SK-N-DZ (cell line): ENCODE results near the gene AMER3. TPM values are rescaled to one million over a fixed set of nuclear protein-coding genes. Genes with fewer than 3 reads are reported as not detected.
A peak's percentile ranks its signal among the peaks of the same experiment; 100 is the strongest.
"Not testable (repeated sequence)": the region's sequence is repeated elsewhere in the genome, so short reads cannot be mapped to it uniquely, and the experiment has no call there.

ENCODE experiments used
- DNase-seq: peaks from one replicate; pipeline ENCODE4 v3.0.0-alpha.2; 2015; ENCODE audit warnings: low spot score
- polyA plus RNA-seq, 2 experiments: library from polyadenylated mRNA; depleted of rRNA; stranded (reverse); fragments of >200 nt; gene quantifications; 2 replicates each; pipeline ENCODE4 v1.2.3, GENCODE V29; 2014

The AMER3 gene
- 7.0 and 10.3 TPM in 2 replicates for polyA plus RNA-seq (2014; cell fraction: cytosol; rRNA removed)
- polyA plus RNA-seq (2014; cell fraction: nucleus; rRNA removed): 3.8 and 5.1 TPM in 2 replicates

- peak; percentile 61 for DNase-seq
These were observed at the start of gene AMER3 for GRCh38 chr2:130755256-130756052. TSS of gene AMER3 (plus strand) at chr2:130755540. CDS start at chr2:130762073, 6,533 bp downstream.

GRCh38 chr2:130714795-130715194 lies 40.5 kb upstream of the AMER3 start:
- not testable (repeated sequence) for DNase-seq

GRCh38 chr2:130720036-130720435 lies 35.3 kb upstream of the AMER3 start:
- no peak for DNase-seq

- DNase-seq: no peak
These were observed 34.8 kb upstream of the AMER3 start for GRCh38 chr2:130720528-130720927.

- DNase-seq: no peak
These were observed 30.9 kb upstream of the AMER3 start for GRCh38 chr2:130724455-130724854.

GRCh38 chr2:130726614-130727180 lies 28.6 kb upstream of the AMER3 start:
- DNase-seq: no peak

- peak; percentile 91 for DNase-seq
These were observed 27.9 kb upstream of the AMER3 start for GRCh38 chr2:130727286-130727924.

GRCh38 chr2:130728007-130728454 lies 27.3 kb upstream of the AMER3 start:
- no peak for DNase-seq

- DNase-seq: no peak
These were observed 26.6 kb upstream of the AMER3 start, which contains the start of gene GPR148 for GRCh38 chr2:130728549-130729316. TSS of gene GPR148 (plus strand) at chr2:130729070. CDS start at chr2:130729152, 82 bp downstream.

- DNase-seq: no peak
These were observed 25.7 kb upstream of the AMER3 start for GRCh38 chr2:130729322-130730299.

- DNase-seq: not testable (repeated sequence)
These were observed 23.1 kb upstream of the AMER3 start for GRCh38 chr2:130732257-130732656.

GRCh38 chr2:130735200-130735599 lies 20.1 kb upstream of the AMER3 start:
- no peak for DNase-seq

- DNase-seq: no peak
These were observed 18.9 kb upstream of the AMER3 start for GRCh38 chr2:130736487-130736886.

GRCh38 chr2:130737592-130737991 lies 17.7 kb upstream of the AMER3 start:
- no peak for DNase-seq

- DNase-seq: no peak
These were observed 14.7 kb upstream of the AMER3 start for GRCh38 chr2:130740671-130741070.

- DNase-seq: peak; percentile 23
These were observed 12.1 kb upstream of the AMER3 start for GRCh38 chr2:130743278-130743677.

GRCh38 chr2:130744287-130745117 lies 10.8 kb upstream of the AMER3 start:
- peak; percentile 99 for DNase-seq

GRCh38 chr2:130749078-130749477 lies 6.3 kb upstream of the AMER3 start:
- DNase-seq: no peak

- DNase-seq: no peak
These were observed 5.7 kb upstream of the AMER3 start for GRCh38 chr2:130749641-130750040.
